Progenitor cell of endocrine pancreas (in vitro differentiated cells): Measurements from ENCODE around the gene STRN3. TPM values are rescaled to one million over a fixed set of nuclear protein-coding genes. Genes with fewer than 3 reads are reported as not detected.
"Not testable (repeated sequence)": the region's sequence is repeated elsewhere in the genome, so short reads cannot be mapped to it uniquely, and the experiment has no call there.

Source experiments
- DNase-seq: peaks from one replicate; pipeline ENCODE4 v3.0.0; 2021; ENCODE audit warnings: low spot score; ENCODE audit not compliant: unreplicated experiment
- H3K27ac Mint-ChIP-seq: 2 replicates; pipeline ENCODE4 v1.8.0; 2021; ENCODE audit warnings: mild to moderate bottlenecking, moderate library complexity, mixed read lengths
- H3K27me3 Mint-ChIP-seq: 2 replicates; pipeline ENCODE4 v1.8.0; 2021; ENCODE audit warnings: mixed read lengths
- H3K36me3 Mint-ChIP-seq: 2 replicates; pipeline ENCODE4 v1.8.0; 2022; ENCODE audit warnings: mixed read lengths; ENCODE audit not compliant: insufficient read depth
- H3K4me1 Mint-ChIP-seq: 2 replicates; pipeline ENCODE4 v1.8.0; 2021; ENCODE audit warnings: low read depth, mixed read lengths
- H3K4me3 Mint-ChIP-seq: 2 replicates; pipeline ENCODE4 v1.8.0; 2021; ENCODE audit warnings: low read depth, mild to moderate bottlenecking, moderate library complexity, mixed read lengths
- H3K9me3 Mint-ChIP-seq: 2 replicates; pipeline ENCODE4 v1.8.0; 2021; ENCODE audit warnings: low read depth, mixed read lengths
- total RNA-seq: library from RNA; stranded (reverse); gene quantifications from 2 replicates; pipeline ENCODE4 v1.2.1, GENCODE V29; 2021
- TF ChIP-seq, protein P1 (sequence below): fragments of 200-600 bp; sonication (generic); IDR thresholded peaks from one replicate; pipeline ENCODE4 v1.5.0; 2021; ENCODE audit warnings: antibody characterized with exemption, mild to moderate bottlenecking; ENCODE audit not compliant: unreplicated experiment

Gene STRN3
- total RNA-seq, 1 donor from 2014 or later: 46.7 TPM

DNA sequence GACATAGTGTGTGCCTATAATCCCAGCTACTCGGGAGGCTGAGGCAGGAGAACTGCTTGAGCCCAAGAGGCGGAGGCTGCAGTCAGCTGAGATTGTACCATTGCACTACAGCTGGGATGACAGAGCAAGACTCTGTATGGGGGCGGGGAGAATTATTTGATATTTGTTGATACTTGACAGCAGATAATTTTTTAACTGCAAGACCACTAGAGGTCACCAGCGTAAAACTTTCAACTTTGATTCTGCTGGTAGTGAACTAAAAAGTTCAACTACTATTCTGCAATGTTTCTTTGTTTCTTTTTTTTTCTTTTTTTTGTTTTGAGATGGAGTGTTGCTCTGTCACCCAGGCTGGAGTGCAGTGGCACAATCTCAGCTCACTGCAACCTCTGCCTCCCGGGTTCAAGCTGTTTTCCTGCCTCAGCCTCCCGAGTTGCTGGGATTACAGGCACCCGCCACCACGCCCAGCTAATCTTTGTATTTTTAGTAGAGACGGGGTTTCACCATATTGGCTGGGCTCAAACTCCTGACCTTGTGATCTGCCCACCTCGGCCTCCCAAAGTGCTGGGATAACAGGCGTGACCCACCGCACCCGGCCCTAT, 46.0 kb downstream of the STRN3 start:
- not testable (repeated sequence) for H3K27me3 Mint-ChIP-seq, DNase-seq, H3K4me3 Mint-ChIP-seq, H3K4me1 Mint-ChIP-seq, H3K9me3 Mint-ChIP-seq, H3K36me3 Mint-ChIP-seq
- H3K27ac Mint-ChIP-seq: peak overlapping the region; percentile 24
- TF ChIP-seq, protein P1, sequence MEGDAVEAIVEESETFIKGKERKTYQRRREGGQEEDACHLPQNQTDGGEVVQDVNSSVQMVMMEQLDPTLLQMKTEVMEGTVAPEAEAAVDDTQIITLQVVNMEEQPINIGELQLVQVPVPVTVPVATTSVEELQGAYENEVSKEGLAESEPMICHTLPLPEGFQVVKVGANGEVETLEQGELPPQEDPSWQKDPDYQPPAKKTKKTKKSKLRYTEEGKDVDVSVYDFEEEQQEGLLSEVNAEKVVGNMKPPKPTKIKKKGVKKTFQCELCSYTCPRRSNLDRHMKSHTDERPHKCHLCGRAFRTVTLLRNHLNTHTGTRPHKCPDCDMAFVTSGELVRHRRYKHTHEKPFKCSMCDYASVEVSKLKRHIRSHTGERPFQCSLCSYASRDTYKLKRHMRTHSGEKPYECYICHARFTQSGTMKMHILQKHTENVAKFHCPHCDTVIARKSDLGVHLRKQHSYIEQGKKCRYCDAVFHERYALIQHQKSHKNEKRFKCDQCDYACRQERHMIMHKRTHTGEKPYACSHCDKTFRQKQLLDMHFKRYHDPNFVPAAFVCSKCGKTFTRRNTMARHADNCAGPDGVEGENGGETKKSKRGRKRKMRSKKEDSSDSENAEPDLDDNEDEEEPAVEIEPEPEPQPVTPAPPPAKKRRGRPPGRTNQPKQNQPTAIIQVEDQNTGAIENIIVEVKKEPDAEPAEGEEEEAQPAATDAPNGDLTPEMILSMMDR: peak; percentile 51

DNA sequence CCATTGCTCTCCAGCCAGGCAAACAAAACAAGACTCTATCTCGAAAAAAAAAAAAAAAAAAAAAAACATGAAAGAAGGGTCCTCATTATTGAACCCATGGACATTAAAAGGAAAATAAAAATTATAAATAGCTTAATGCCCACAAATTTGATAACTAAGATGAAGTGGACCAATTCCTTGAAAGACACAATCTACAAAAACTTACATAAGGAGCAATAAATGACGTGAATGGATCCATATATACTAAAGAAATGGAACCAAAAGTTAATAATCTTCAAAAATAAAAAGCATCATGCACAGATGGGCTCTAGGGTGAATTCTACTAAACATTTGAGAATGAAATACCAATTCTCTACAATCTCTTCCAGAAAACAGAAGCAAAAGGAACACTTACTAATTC, 48.4 kb downstream of the STRN3 start:
- no peak for DNase-seq
- Mint-ChIP-seq H3K27ac (no peak overlapping the region), H3K36me3 (peaks cover 2% of the 10 kb centered on the region), H3K4me1 (peaks cover 7% of the 10 kb centered on the region), H3K27me3 (no peaks in the 10 kb centered on the region), H3K4me3 (no peak overlapping the region), H3K9me3 (no peaks in the 10 kb centered on the region)
- TF ChIP-seq, protein P1: no peak

DNA sequence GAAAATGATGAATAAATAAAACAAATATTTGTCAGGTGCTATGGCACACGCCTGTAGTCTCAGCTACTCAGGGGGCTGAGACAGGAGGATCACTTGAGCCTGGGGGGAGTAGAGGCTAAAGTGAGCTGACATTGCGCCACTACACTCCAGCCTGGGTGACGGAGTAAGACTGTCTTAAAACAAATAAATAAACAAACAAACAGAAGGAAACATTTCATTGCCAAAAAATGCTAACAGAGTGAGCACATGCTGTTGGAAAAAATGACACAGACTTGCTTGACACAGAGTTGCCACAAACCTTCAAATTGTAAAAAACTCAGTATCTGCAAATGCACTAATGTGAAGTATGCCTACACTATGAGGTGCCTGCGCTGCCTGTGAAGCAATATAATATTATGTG, 51.6 kb downstream of the STRN3 start:
- TF ChIP-seq, protein P1: no peak
- Mint-ChIP-seq H3K4me1 (peaks cover 9% of the 10 kb centered on the region), H3K27ac (no peak overlapping the region), H3K36me3 (peaks cover 11% of the 10 kb centered on the region), H3K9me3 (peaks cover 15% of the 10 kb centered on the region), H3K27me3 (no peaks in the 10 kb centered on the region), H3K4me3 (no peak overlapping the region)
- DNase-seq: no peak

DNA sequence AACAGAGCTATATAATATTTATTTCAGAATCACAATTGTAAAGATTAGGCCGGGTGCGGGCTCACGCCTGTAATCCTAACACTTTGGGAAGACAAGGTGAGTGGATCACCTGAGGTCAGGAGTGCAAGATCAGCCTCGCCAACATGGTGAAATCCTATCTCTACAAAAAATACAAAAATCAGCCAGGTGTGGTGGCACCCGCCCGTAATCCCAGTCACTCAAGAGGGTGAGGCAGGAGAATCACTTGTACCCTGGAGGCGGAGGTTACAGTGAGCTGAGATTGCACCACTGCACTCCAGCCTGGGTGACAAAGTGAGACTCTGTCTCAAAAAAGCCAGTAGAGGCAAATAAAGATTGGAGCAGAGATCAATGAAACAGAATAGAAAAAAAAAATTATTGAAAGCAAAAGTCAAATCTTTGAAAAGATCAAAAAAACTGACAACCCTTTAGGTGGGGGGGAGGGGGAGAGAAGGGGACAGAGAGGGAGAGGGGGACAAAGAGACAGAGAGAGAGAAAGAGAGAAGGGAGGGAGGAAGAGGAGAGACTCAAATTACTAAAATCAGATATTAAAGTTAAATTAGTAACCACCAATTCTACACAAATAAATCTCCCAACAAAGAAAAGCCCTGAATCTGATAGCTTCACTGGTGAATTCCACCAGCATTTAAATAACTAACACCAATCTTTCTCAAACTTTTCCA, 53.1 kb downstream of the STRN3 start:
- Mint-ChIP-seq H3K36me3 (peaks cover 12% of the 10 kb centered on the region), H3K27ac (no peak overlapping the region), H3K4me3 (no peak overlapping the region), H3K4me1 (peaks cover 9% of the 10 kb centered on the region), H3K9me3 (peaks cover 15% of the 10 kb centered on the region), H3K27me3 (no peaks in the 10 kb centered on the region)
- DNase-seq: no peak
- TF ChIP-seq, protein P1: no peak

DNA sequence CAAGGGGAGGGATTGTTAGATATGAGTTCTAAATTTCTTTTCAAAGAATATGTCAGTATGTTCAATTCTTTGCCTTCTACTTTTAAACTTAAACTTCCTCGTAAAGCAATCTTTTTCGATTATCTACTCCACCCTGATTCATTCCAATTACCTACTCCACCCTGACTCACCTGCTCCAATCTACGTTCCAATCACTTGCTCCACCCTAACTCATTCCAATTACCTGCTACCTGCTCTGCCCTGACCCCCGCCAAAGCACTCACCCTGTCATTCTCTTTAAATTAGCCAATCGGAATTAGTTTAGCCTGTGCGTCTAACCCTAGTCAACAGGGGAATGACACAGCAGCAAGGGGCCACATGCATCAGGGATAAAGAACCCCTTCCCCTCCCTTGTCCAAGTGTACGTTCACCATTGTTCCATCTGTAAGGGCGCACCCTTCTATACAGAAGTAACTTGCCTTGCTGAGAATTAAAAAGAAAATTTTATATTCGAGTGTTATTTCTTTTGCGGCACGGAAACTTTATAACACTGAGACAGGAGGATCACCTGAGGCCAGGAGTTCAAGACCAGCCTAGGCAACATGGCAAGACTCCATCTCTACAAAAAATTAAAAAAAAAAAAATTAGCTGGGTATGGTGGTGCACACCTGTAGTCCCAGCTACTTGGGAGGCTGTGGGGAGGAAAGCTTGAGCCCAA, 54.0 kb downstream of the STRN3 start:
- H3K27me3 Mint-ChIP-seq: not testable (repeated sequence)

More for the DNA sequence above, 54.0 kb downstream of the STRN3 start:
- H3K4me3 Mint-ChIP-seq, DNase-seq, H3K4me1 Mint-ChIP-seq: not testable (repeated sequence)
- H3K27ac Mint-ChIP-seq: peak overlapping the region; percentile 76
- peaks cover 15% of the 10 kb centered on the region for H3K9me3 Mint-ChIP-seq
- peaks cover 12% of the 10 kb centered on the region for H3K36me3 Mint-ChIP-seq
